Keratinocyte (primary cell): ENCODE measurements around the gene TBL1XR1.

ENCODE experiments used
- CTCF ChIP-seq, 3 experiments: IDR thresholded peaks in 1 of 3; conservative IDR thresholded peaks in 1 of 3; optimal IDR thresholded peaks in 1 of 3; 2 replicates in 2 of 3; 3 replicates in 1 of 3; pipeline versions ENCODE3 to v1.5.1; 2011; ENCODE audit warnings: low read length in 3 of 3, mild to moderate bottlenecking in 3 of 3, moderate library complexity in 2 of 3, control low read depth in 1 of 3, inconsistent platforms in 1 of 3; ENCODE audit not compliant: insufficient read depth in 2 of 3; ENCODE audit errors: extremely low read depth in 1 of 3
- EZH2 ChIP-seq: IDR thresholded peaks from one replicate; pipeline ENCODE4 v1.6.1; 2012; ENCODE audit warnings: inconsistent platforms, mild to moderate bottlenecking, low read length, moderate library complexity

- TF ChIP-seq CTCF (optimal IDR thresholded peaks at IDR 0.05 in 1 of 3, IDR thresholded peaks at IDR 0.05 in 1 of 3, conservative IDR thresholded peaks at IDR 0.05 in 1 of 3; ENCODE audit: extremely low read depth in 1 of 3, insufficient read depth in 2 of 3, low read length in 3 of 3) (no peak), EZH2 (no peak)
These were observed 208.5 kb downstream of the TBL1XR1 start for GRCh38 chr3:176988795-176989194.
